Measurements from ENCODE around the gene GLT1D1. TPM values are rescaled to one million over a fixed set of nuclear protein-coding genes. Genes with fewer than 3 reads are reported as not detected.

Gene GLT1D1
- total and polyA plus RNA-seq, 2 experiments from 2014 or later: 1.4 to 4.4 TPM

- Mint-ChIP-seq H3K9me3 (peaks cover 98% of the 10 kb centered on the region), H3K36me3 (ENCODE audit: low read depth) (peaks cover 43% of the 10 kb centered on the region), H3K4me1 (peaks cover 5% of the 10 kb centered on the region; the same call in 1 of the 3 replicates), H3K4me3 (no peak overlapping the region), H3K27ac (no peak overlapping the region), H3K27me3 (ENCODE audit: insufficient read depth, low read depth, poor library complexity) (peaks cover 13% of the 10 kb centered on the region)
- H2AFZ ChIP-seq: no peak overlapping the region
- H3K9me2 ChIP-seq (ENCODE audit: insufficient read depth): no peaks in the 10 kb centered on the region
- H3K4me1 ChIP-seq (ENCODE audit: insufficient read depth): no peaks in the 10 kb centered on the region; the same call in 1 of the 2 replicates
- no peaks in the 10 kb centered on the region for H3K27me3 ChIP-seq (ENCODE audit: insufficient read depth)
- no peaks in the 10 kb centered on the region; the same call in 1 of the 2 replicates for H3K36me3 ChIP-seq (ENCODE audit: insufficient read depth)
- no peaks in the 10 kb centered on the region for H4K20me1 ChIP-seq (replicated peaks; ENCODE audit: insufficient read depth)
- no peak overlapping the region for H3K4me3 ChIP-seq
- H3K4me2 ChIP-seq: no peak overlapping the region
- TF ChIP-seq STAT1 (IDR thresholded peaks at IDR 0.05; ENCODE audit: unreplicated experiment): no peak
- no peaks in the 10 kb centered on the region for H3K79me2 ChIP-seq (replicated peaks; ENCODE audit: insufficient read depth)
- no peaks in the 10 kb centered on the region for H3F3A ChIP-seq (replicated peaks; ENCODE audit: low read depth)
- H3K27ac ChIP-seq (ENCODE audit: low read depth): no peak overlapping the region
- no peak for DNase-seq (ENCODE audit: low spot score)
- no peak for ATAC-seq
Observed at GRCh38 chr12:128978067-128978466, 124.8 kb downstream of the GLT1D1 start.

DNA sequence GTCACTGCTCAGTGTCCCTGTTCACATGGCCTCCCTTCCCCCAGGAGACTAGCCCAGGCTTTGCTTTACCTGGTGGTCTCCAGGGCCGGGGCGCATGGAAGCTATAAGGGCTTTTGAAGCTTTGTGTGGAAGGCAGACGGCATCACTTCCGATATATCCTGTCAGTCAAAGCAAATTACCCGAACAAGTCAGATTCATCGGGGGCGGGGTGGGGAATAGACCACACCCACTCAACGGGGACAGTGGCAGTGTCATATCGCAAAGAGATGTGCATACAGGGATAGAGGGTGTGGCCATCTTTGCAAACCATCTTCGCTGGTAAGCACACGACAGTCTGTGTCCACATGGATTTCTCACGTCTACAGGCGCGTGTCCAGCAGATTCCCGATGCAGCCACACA, 127.3 kb downstream of the GLT1D1 start:
- H3K4me1 ChIP-seq (ENCODE audit: insufficient read depth): no peaks in the 10 kb centered on the region
- H3K27me3 Mint-ChIP-seq (ENCODE audit: insufficient read depth, low read depth, poor library complexity): peaks cover 14% of the 10 kb centered on the region
- ATAC-seq (no peak), DNase-seq (ENCODE audit: low spot score) (no peak)
- H3K4me3 ChIP-seq: no peak overlapping the region
- no peak overlapping the region for H3K4me2 ChIP-seq
- no peaks in the 10 kb centered on the region for H3F3A ChIP-seq (replicated peaks; ENCODE audit: low read depth)
- H3K9me2 ChIP-seq (ENCODE audit: insufficient read depth): no peaks in the 10 kb centered on the region
- H3K4me3 Mint-ChIP-seq: no peak overlapping the region
- no peaks in the 10 kb centered on the region for H3K27me3 ChIP-seq (ENCODE audit: insufficient read depth)
- no peak overlapping the region for H3K27ac ChIP-seq (ENCODE audit: low read depth)
- H3K4me1 Mint-ChIP-seq: no peaks in the 10 kb centered on the region
- H3K9me3 Mint-ChIP-seq: peaks cover 96% of the 10 kb centered on the region
- peaks cover 49% of the 10 kb centered on the region for H3K36me3 Mint-ChIP-seq (ENCODE audit: low read depth)
- no peaks in the 10 kb centered on the region; the same call in 1 of the 2 replicates for H3K36me3 ChIP-seq (ENCODE audit: insufficient read depth)
- H3K27ac Mint-ChIP-seq: no peak overlapping the region
- no peak overlapping the region for H2AFZ ChIP-seq
- H3K79me2 ChIP-seq (replicated peaks; ENCODE audit: insufficient read depth): no peaks in the 10 kb centered on the region
- H4K20me1 ChIP-seq (replicated peaks; ENCODE audit: insufficient read depth): no peaks in the 10 kb centered on the region
- TF ChIP-seq, protein P1, sequence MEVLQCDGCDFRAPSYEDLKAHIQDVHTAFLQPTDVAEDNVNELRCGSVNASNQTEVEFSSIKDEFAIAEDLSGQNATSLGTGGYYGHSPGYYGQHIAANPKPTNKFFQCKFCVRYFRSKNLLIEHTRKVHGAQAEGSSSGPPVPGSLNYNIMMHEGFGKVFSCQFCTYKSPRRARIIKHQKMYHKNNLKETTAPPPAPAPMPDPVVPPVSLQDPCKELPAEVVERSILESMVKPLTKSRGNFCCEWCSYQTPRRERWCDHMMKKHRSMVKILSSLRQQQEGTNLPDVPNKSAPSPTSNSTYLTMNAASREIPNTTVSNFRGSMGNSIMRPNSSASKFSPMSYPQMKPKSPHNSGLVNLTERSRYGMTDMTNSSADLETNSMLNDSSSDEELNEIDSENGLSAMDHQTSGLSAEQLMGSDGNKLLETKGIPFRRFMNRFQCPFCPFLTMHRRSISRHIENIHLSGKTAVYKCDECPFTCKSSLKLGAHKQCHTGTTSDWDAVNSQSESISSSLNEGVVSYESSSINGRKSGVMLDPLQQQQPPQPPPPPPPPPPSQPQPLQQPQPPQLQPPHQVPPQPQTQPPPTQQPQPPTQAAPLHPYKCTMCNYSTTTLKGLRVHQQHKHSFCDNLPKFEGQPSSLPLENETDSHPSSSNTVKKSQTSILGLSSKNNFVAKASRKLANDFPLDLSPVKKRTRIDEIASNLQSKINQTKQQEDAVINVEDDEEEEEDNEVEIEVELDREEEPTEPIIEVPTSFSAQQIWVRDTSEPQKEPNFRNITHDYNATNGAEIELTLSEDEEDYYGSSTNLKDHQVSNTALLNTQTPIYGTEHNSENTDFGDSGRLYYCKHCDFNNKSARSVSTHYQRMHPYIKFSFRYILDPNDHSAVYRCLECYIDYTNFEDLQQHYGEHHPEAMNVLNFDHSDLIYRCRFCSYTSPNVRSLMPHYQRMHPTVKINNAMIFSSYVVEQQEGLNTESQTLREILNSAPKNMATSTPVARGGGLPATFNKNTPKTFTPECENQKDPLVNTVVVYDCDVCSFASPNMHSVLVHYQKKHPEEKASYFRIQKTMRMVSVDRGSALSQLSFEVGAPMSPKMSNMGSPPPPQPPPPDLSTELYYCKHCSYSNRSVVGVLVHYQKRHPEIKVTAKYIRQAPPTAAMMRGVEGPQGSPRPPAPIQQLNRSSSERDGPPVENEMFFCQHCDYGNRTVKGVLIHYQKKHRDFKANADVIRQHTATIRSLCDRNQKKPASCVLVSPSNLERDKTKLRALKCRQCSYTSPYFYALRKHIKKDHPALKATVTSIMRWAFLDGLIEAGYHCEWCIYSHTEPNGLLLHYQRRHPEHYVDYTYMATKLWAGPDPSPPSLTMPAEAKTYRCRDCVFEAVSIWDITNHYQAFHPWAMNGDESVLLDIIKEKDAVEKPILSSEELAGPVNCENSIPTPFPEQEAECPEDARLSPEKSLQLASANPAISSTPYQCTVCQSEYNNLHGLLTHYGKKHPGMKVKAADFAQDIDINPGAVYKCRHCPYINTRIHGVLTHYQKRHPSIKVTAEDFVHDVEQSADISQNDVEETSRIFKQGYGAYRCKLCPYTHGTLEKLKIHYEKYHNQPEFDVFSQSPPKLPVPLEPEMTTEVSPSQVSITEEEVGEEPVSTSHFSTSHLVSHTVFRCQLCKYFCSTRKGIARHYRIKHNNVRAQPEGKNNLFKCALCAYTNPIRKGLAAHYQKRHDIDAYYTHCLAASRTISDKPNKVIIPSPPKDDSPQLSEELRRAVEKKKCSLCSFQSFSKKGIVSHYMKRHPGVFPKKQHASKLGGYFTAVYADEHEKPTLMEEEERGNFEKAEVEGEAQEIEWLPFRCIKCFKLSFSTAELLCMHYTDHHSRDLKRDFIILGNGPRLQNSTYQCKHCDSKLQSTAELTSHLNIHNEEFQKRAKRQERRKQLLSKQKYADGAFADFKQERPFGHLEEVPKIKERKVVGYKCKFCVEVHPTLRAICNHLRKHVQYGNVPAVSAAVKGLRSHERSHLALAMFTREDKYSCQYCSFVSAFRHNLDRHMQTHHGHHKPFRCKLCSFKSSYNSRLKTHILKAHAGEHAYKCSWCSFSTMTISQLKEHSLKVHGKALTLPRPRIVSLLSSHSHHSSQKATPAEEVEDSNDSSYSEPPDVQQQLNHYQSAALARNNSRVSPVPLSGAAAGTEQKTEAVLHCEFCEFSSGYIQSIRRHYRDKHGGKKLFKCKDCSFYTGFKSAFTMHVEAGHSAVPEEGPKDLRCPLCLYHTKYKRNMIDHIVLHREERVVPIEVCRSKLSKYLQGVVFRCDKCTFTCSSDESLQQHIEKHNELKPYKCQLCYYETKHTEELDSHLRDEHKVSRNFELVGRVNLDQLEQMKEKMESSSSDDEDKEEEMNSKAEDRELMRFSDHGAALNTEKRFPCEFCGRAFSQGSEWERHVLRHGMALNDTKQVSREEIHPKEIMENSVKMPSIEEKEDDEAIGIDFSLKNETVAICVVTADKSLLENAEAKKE (CRISPR knock-in tag; IDR thresholded peaks at IDR 0.05): no peak
- no peak for TF ChIP-seq EZH2phosphoT487 (IDR thresholded peaks at IDR 0.05; ENCODE audit: unreplicated experiment)
- TF ChIP-seq, protein P2, sequence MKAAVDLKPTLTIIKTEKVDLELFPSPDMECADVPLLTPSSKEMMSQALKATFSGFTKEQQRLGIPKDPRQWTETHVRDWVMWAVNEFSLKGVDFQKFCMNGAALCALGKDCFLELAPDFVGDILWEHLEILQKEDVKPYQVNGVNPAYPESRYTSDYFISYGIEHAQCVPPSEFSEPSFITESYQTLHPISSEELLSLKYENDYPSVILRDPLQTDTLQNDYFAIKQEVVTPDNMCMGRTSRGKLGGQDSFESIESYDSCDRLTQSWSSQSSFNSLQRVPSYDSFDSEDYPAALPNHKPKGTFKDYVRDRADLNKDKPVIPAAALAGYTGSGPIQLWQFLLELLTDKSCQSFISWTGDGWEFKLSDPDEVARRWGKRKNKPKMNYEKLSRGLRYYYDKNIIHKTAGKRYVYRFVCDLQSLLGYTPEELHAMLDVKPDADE (IDR thresholded peaks at IDR 0.05): no peak
- no peak for TF ChIP-seq ZNF114 (CRISPR knock-in tag; IDR thresholded peaks at IDR 0.05)
- TF ChIP-seq CREB1 (CRISPR knock-in tag; IDR thresholded peaks at IDR 0.05; ENCODE audit: low read depth): no peak
- no peak for TF ChIP-seq ZNF331 (CRISPR knock-in tag; IDR thresholded peaks at IDR 0.05; ENCODE audit: low read depth)
- TF ChIP-seq, protein P3, sequence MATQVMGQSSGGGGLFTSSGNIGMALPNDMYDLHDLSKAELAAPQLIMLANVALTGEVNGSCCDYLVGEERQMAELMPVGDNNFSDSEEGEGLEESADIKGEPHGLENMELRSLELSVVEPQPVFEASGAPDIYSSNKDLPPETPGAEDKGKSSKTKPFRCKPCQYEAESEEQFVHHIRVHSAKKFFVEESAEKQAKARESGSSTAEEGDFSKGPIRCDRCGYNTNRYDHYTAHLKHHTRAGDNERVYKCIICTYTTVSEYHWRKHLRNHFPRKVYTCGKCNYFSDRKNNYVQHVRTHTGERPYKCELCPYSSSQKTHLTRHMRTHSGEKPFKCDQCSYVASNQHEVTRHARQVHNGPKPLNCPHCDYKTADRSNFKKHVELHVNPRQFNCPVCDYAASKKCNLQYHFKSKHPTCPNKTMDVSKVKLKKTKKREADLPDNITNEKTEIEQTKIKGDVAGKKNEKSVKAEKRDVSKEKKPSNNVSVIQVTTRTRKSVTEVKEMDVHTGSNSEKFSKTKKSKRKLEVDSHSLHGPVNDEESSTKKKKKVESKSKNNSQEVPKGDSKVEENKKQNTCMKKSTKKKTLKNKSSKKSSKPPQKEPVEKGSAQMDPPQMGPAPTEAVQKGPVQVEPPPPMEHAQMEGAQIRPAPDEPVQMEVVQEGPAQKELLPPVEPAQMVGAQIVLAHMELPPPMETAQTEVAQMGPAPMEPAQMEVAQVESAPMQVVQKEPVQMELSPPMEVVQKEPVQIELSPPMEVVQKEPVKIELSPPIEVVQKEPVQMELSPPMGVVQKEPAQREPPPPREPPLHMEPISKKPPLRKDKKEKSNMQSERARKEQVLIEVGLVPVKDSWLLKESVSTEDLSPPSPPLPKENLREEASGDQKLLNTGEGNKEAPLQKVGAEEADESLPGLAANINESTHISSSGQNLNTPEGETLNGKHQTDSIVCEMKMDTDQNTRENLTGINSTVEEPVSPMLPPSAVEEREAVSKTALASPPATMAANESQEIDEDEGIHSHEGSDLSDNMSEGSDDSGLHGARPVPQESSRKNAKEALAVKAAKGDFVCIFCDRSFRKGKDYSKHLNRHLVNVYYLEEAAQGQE (IDR thresholded peaks at IDR 0.05; ENCODE audit: unreplicated experiment): no peak
- no peak for TF ChIP-seq NANOG (IDR thresholded peaks at IDR 0.05; ENCODE audit: borderline replicate concordance)
- TF ChIP-seq JUNB (IDR thresholded peaks at IDR 0.05; ENCODE audit: unreplicated experiment): no peak
- no peak for TF ChIP-seq POLR2AphosphoS5 (IDR thresholded peaks at IDR 0.05; ENCODE audit: low read depth)
- no peak for TF ChIP-seq STAT1 (IDR thresholded peaks at IDR 0.05; ENCODE audit: unreplicated experiment)
